Activated T-helper 17 cell treated with anti-CD3 and anti-CD28 coated beads, Interleukin-2, amount 50 U/mL, for 72 hours (primary cell): ENCODE data around the gene CRYZL1. TPM values are rescaled to one million over a fixed set of nuclear protein-coding genes. Genes with fewer than 3 reads are reported as not detected.
"Not testable (repeated sequence)": the region's sequence is repeated elsewhere in the genome, so short reads cannot be mapped to it uniquely, and the experiment has no call there.

Experiments used
- ATAC-seq: fragments of 150-1000 bp; cut with Tn5 transposase; replicated peaks from 2 replicates; pipeline ENCODE4 v1.10.0; 2021; ENCODE audit warnings: mild to moderate bottlenecking, moderate library complexity
- H3K27ac Mint-ChIP-seq: one replicate; pipeline ENCODE4 v1.8.0; 2022; ENCODE audit warnings: mixed read lengths
- H3K27me3 Mint-ChIP-seq: one replicate; pipeline ENCODE4 v1.8.0; 2022; ENCODE audit warnings: mixed read lengths
- H3K36me3 Mint-ChIP-seq: one replicate; pipeline ENCODE4 v1.8.0; 2022; ENCODE audit warnings: low read depth, mild to moderate bottlenecking, mixed read lengths
- H3K4me1 Mint-ChIP-seq: one replicate; pipeline ENCODE4 v1.8.0; 2022; ENCODE audit warnings: mixed read lengths
- H3K4me3 Mint-ChIP-seq: one replicate; pipeline ENCODE4 v1.8.0; 2022; ENCODE audit warnings: mild to moderate bottlenecking, mixed read lengths
- H3K9me3 Mint-ChIP-seq: one replicate; pipeline ENCODE4 v1.8.0; 2022; ENCODE audit warnings: mixed read lengths
- total RNA-seq, 2 donors: library from RNA; stranded (reverse); gene quantifications; one replicate each; pipeline ENCODE4 v1.2.3, GENCODE V29; 2022

The CRYZL1 gene
- total RNA-seq, 2 donors from 2014 or later: 29.5 to 52.8 TPM

- peaks cover 98% of the 10 kb centered on the region for H3K36me3 Mint-ChIP-seq
- peak overlapping the region; percentile 22 for H3K27ac Mint-ChIP-seq
- H3K9me3 Mint-ChIP-seq: not testable (repeated sequence)
Measured at GRCh38 chr21:33576741-33577141, 64.8 kb downstream of the CRYZL1 start.

GRCh38 chr21:33572350-33572749 lies 69.2 kb downstream of the CRYZL1 start:
- H3K9me3 Mint-ChIP-seq: no peaks in the 10 kb centered on the region
- H3K27ac Mint-ChIP-seq: peak overlapping the region; percentile 33
- no peaks in the 10 kb centered on the region for H3K27me3 Mint-ChIP-seq
- no peak overlapping the region for H3K4me3 Mint-ChIP-seq
- H3K4me1 Mint-ChIP-seq: peaks cover 6% of the 10 kb centered on the region
- peaks cover 95% of the 10 kb centered on the region for H3K36me3 Mint-ChIP-seq
- ATAC-seq: peak; percentile 16

More at GRCh38 chr21:33576741-33577141, 64.8 kb downstream of the CRYZL1 start:
- not testable (repeated sequence) for H3K4me3 Mint-ChIP-seq, ATAC-seq, H3K4me1 Mint-ChIP-seq, H3K27me3 Mint-ChIP-seq

GRCh38 chr21:33569991-33570390 lies 71.5 kb downstream of the CRYZL1 start:
- Mint-ChIP-seq H3K27me3 (no peaks in the 10 kb centered on the region), H3K27ac (peak overlapping the region; percentile 51), H3K9me3 (no peaks in the 10 kb centered on the region), H3K4me3 (no peak overlapping the region), H3K36me3 (peaks cover 90% of the 10 kb centered on the region), H3K4me1 (peaks cover 6% of the 10 kb centered on the region)
- ATAC-seq: no peak

- H3K4me1 Mint-ChIP-seq: peaks cover 6% of the 10 kb centered on the region
- no peak overlapping the region for H3K4me3 Mint-ChIP-seq
- H3K27ac Mint-ChIP-seq: peak overlapping the region; percentile 22
- H3K9me3 Mint-ChIP-seq: no peaks in the 10 kb centered on the region
- no peaks in the 10 kb centered on the region for H3K27me3 Mint-ChIP-seq
- H3K36me3 Mint-ChIP-seq: peaks cover 90% of the 10 kb centered on the region
- ATAC-seq: no peak
Measured at GRCh38 chr21:33568448-33568847, 73.1 kb downstream of the CRYZL1 start.

GRCh38 chr21:33567914-33568313 lies 73.6 kb downstream of the CRYZL1 start:
- no peak overlapping the region for H3K4me3 Mint-ChIP-seq
- no peak for ATAC-seq
- no peaks in the 10 kb centered on the region for H3K9me3 Mint-ChIP-seq
- H3K36me3 Mint-ChIP-seq: peaks cover 90% of the 10 kb centered on the region
- peaks cover 6% of the 10 kb centered on the region for H3K4me1 Mint-ChIP-seq
- no peaks in the 10 kb centered on the region for H3K27me3 Mint-ChIP-seq
- H3K27ac Mint-ChIP-seq: peak overlapping the region; percentile 22

GRCh38 chr21:33566514-33566913 lies 75.0 kb downstream of the CRYZL1 start:
- Mint-ChIP-seq H3K27ac (peak overlapping the region; percentile 41), H3K36me3 (peaks cover 88% of the 10 kb centered on the region), H3K27me3 (no peaks in the 10 kb centered on the region), H3K4me3 (no peak overlapping the region), H3K9me3 (no peaks in the 10 kb centered on the region), H3K4me1 (peaks cover 7% of the 10 kb centered on the region)
- ATAC-seq: peak; percentile 94

GRCh38 chr21:33562389-33562788 lies 79.2 kb downstream of the CRYZL1 start:
- peaks cover 93% of the 10 kb centered on the region for H3K36me3 Mint-ChIP-seq
- no peaks in the 10 kb centered on the region for H3K27me3 Mint-ChIP-seq
- H3K4me3 Mint-ChIP-seq: no peak overlapping the region
- ATAC-seq: no peak
- no peak overlapping the region for H3K27ac Mint-ChIP-seq
- H3K4me1 Mint-ChIP-seq: peaks cover 15% of the 10 kb centered on the region
- no peaks in the 10 kb centered on the region for H3K9me3 Mint-ChIP-seq

- Mint-ChIP-seq H3K4me1 (peaks cover 24% of the 10 kb centered on the region), H3K27ac (peak overlapping the region; percentile 56), H3K27me3 (no peaks in the 10 kb centered on the region), H3K36me3 (peaks cover 93% of the 10 kb centered on the region), H3K9me3 (no peaks in the 10 kb centered on the region), H3K4me3 (no peak overlapping the region)
- ATAC-seq: no peak
Measured at GRCh38 chr21:33561373-33561772, 80.2 kb downstream of the CRYZL1 start.

- Mint-ChIP-seq H3K4me1 (peaks cover 28% of the 10 kb centered on the region), H3K27me3 (no peaks in the 10 kb centered on the region), H3K27ac (peak overlapping the region; percentile 56), H3K36me3 (peaks cover 94% of the 10 kb centered on the region), H3K4me3 (no peak overlapping the region), H3K9me3 (no peaks in the 10 kb centered on the region)
- no peak for ATAC-seq
Measured at GRCh38 chr21:33560965-33561364, 80.6 kb downstream of the CRYZL1 start.

GRCh38 chr21:33559813-33560212 lies 81.7 kb downstream of the CRYZL1 start:
- Mint-ChIP-seq H3K27me3 (no peaks in the 10 kb centered on the region), H3K36me3 (peaks cover 98% of the 10 kb centered on the region), H3K9me3 (no peaks in the 10 kb centered on the region), H3K4me1 (peaks cover 36% of the 10 kb centered on the region), H3K27ac (peak overlapping the region; percentile 56), H3K4me3 (no peak overlapping the region)
- no peak for ATAC-seq

- peaks cover 43% of the 10 kb centered on the region for H3K4me1 Mint-ChIP-seq
- peaks cover 98% of the 10 kb centered on the region for H3K36me3 Mint-ChIP-seq
- no peaks in the 10 kb centered on the region for H3K27me3 Mint-ChIP-seq
- ATAC-seq: no peak
- H3K27ac Mint-ChIP-seq: peak overlapping the region; percentile 57
- no peaks in the 10 kb centered on the region for H3K9me3 Mint-ChIP-seq
- H3K4me3 Mint-ChIP-seq: no peak overlapping the region
Measured at GRCh38 chr21:33558777-33559421, 82.6 kb downstream of the CRYZL1 start.

GRCh38 chr21:33557447-33557846 lies 84.1 kb downstream of the CRYZL1 start:
- no peaks in the 10 kb centered on the region for H3K9me3 Mint-ChIP-seq
- H3K27ac Mint-ChIP-seq: no peak overlapping the region
- H3K36me3 Mint-ChIP-seq: peaks cover 98% of the 10 kb centered on the region
- H3K27me3 Mint-ChIP-seq: no peaks in the 10 kb centered on the region
- peaks cover 46% of the 10 kb centered on the region for H3K4me1 Mint-ChIP-seq
- ATAC-seq: no peak
- H3K4me3 Mint-ChIP-seq: no peak overlapping the region

- H3K36me3 Mint-ChIP-seq: peaks cover 96% of the 10 kb centered on the region
- H3K27ac Mint-ChIP-seq: peak overlapping the region; percentile 84
- no peaks in the 10 kb centered on the region for H3K27me3 Mint-ChIP-seq
- no peak for ATAC-seq
- H3K4me3 Mint-ChIP-seq: peak overlapping the region; percentile 62
- H3K4me1 Mint-ChIP-seq: peaks cover 42% of the 10 kb centered on the region
- no peaks in the 10 kb centered on the region for H3K9me3 Mint-ChIP-seq
Measured at GRCh38 chr21:33554982-33555344, 86.6 kb downstream of the CRYZL1 start.

GRCh38 chr21:33554236-33554981 lies 87.1 kb downstream of the CRYZL1 start:
- no peaks in the 10 kb centered on the region for H3K9me3 Mint-ChIP-seq
- peak overlapping the region; percentile 84 for H3K27ac Mint-ChIP-seq
- no peak for ATAC-seq
- H3K27me3 Mint-ChIP-seq: no peaks in the 10 kb centered on the region
- peaks cover 42% of the 10 kb centered on the region for H3K4me1 Mint-ChIP-seq
- H3K4me3 Mint-ChIP-seq: peak overlapping the region; percentile 62
- H3K36me3 Mint-ChIP-seq: peaks cover 96% of the 10 kb centered on the region

- ATAC-seq: no peak
- Mint-ChIP-seq H3K4me3 (no peak overlapping the region), H3K9me3 (no peaks in the 10 kb centered on the region), H3K36me3 (peaks cover 96% of the 10 kb centered on the region), H3K27me3 (no peaks in the 10 kb centered on the region), H3K27ac (no peak overlapping the region), H3K4me1 (peaks cover 35% of the 10 kb centered on the region)
Measured at GRCh38 chr21:33552999-33553598, 88.4 kb downstream of the CRYZL1 start.
